HG02885 (cell line): Measurements from ENCODE around the gene PCDHGB2.
A peak's percentile ranks its signal among the peaks of the same experiment; 100 is the strongest.
"Not testable (repeated sequence)": the region's sequence is repeated elsewhere in the genome, so short reads cannot be mapped to it uniquely, and the experiment has no call there.

ENCODE experiments used
- ATAC-seq: cut with Tn5 transposase; IDR thresholded peaks from one replicate; pipeline ENCODE4 v1.9.1; 2021; ENCODE audit warnings: mild to moderate bottlenecking; ENCODE audit not compliant: unreplicated experiment, poor library complexity

The PCDHGB2 gene

DNA sequence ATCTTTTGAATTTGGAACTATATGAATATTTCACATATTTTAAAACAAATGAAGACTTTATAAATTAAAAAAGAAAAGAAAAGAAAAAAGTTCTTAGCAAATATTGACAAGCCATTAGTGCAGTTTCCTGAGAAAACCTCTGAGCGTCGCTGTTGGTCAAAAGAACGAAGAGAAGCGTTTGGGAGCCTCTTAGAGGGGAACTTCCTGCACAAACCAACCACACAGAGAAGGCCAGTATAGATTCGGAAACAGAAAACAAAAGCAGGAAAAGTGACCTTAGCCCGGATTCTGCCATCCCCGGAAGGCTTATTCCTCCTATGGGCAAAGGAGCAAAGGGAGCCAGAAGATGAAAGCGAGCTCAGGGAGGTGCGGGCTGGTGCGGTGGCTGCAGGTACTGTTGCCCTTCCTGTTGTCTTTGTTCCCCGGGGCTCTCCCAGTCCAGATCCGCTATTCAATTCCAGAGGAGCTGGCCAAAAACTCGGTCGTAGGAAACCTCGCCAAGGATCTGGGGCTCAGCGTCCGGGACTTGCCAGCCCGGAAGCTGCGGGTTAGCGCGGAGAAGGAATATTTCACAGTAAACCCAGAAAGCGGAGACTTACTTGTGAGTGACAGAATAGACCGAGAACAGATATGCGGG, at the start of gene PCDHGB2:
Gene PCDHGB2, plus strand, starts transcription at position 205 of the 637 bp plus-strand sequence. Its CDS starts 142 bp downstream, at position 347.
- ATAC-seq, result no peak

DNA sequence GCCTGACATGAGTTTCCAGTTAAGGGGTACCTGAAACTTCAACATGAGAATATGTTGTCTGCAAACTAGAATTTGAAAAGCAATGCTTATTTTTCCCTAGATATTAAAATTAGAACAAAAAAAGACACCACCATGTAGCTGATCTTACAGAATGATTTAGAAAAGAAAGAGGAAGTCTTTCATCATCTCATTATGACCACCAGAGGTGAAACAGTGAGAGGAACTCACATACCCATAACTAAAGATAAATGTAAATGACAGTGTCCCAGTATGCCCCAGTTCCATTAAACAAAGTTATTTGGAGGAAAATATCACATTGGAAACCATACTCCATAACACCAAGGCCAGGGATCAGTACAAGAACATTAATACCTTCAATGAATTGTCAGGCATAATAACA, 46.1 kb upstream of the PCDHGB2 start:
- ATAC-seq, result no peak

DNA sequence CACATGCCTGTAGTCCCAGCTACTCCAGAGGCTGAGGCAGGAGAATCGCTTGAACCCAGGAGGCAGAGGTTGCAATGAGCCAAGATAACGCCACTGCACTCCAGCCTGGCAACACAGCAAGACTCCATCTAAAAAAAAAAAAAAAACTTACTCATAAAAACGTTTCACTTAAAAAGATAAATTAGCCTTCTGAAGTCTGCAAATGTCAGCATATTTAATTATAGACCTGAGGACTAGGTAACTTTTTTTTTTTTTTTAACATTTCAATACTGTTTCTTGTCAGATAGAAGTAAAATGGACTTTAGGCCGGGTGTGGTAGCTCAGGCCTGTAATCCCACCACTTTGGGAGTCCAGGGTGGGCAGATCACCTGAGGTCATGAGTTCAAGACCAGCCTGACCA, 42.8 kb upstream of the PCDHGB2 start:
- not testable (repeated sequence) for ATAC-seq

DNA sequence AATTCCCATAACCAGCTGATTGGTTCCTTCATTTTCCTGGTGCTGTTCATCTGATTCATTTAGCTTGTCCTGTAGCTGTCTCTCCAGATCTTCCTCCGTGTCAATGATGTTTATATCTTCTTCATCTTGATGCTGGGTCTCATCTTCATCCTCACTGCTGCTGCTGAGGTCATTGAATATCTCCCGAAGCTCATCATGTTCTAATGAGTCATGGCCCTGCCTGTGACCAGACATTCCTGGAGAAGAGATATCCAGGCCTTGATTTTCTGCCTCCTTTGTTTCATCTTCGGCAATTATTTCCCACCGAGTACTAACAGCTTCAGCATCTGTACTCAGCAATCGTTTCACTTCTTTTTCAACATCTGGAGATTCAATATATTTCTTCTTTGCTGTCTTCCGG, 40.6 kb upstream of the PCDHGB2 start:
- ATAC-seq, result no peak

DNA sequence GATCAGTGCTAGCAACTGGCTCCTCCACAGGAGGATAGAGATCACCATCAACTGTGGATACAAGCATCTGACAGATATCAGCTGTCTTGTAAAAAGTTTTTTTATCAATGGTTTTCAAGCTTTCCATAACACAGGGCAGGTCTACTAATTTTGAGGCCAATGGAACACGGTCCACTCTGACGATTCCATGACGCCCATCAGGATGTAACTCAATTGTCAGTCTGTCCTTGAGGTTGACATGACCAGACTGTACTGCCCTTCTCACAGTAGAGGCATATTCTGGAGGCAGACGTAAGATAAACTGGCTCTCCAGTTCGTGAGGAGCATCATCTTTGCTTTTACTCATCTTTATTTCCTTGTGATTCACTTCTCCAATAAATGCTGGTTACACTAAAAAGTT, 40.1 kb upstream of the PCDHGB2 start:
- ATAC-seq, result no peak

DNA sequence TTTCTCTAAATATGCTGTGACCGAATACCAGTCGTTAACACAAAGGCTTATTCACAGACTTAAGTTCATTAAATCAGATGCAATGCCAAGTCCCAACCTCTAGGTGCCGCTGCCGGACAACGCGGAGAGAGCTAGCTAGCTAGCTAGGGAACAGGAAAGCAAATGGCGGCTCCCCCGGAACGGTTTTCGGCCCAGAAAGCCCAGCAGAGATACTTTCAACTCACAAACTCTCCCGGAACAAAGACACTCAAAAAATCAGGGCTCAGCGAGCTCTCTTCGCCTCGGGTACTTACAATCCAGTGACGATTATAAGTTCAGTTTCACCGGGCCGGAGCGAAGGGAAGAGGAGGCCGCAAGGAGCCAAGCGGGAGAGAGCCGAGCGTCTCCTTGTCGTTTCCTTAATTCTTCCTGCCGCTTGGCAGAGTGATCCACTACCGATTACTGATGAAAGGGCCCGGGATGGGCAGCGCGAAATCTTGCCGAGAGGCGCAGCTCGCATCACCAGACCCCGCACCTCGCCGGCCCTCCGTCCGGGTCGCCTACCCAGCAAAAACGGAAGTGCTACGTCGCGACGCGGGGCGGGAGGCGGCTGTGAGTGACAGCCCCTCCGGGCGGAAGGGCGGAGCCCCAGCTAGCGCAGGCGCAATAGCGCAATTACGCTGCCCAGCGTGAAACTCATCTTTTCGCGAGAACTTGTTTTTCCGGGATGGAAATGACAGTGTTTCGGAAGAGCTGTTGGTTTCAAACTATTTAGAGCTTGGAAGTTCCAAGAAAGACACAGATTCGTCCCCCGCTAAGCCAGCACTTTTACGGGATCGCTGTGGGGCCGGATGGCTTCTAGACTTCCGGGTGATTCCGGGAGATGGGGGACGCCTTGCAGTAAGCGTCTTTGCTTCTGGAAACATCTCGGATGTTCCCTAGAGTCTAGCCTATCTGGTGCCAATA, 39.3 kb upstream of the PCDHGB2 start, which contains the start of gene TAF7:
Gene TAF7, minus strand, starts transcription at position 560 of the 945 bp plus-strand sequence. CDS start 740 bp downstream, outside the sequence.
- ATAC-seq, result peak; percentile 96

DNA sequence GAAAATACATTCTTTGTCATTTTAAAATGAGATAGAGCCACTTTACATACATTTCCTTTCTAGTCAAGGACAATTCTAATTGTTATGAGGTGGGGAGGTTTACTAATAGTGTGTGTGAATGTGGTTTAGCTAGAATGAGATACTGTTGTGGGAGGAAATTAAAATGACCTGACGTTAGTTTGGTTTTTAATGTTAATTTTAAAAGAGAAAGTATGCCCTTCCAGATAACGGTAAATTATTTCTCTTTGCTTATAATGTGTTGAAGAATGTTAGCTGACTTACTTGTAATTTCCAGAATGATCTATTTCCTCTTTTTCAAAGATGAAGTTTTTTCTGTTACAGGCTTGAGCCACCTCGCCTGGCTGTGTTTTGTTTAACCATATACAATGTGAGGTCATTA, 37.5 kb upstream of the PCDHGB2 start:
- ATAC-seq, result no peak

DNA sequence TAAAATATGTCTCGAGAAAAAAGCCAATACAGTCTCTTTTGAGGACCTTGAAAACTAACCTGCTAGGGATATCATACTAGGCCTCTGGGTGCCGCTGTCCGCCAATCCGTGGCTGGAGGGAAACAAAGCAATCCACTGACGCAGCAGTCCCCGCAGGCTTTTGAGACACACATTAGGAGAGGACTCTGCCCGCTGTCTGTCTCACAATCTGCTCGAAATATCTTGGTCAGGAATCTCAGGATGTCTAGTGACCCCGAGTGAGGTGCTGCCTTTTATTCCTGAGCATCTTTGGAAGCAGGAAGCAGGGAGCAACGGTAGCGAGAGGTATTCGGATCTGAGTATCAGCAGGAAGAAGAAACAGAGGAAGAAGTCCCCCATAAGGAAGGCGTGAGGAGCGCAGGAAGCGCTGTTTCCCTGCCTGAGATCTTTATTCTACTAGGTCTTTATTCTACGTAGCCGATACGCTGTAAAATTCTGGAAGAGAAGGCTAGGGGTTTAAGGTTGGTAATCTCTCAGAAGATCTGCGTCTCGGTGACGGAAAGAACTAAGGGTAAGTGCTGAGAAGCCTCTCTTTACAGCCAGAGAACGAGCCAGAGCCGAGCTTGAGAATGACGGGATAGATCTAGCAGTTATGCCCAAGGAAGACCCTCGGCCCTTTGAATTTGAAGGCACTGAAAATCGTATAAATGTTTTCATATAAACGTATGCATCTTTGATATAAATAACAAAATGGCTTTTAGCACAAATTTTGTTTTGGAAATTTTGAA, 33.5 kb upstream of the PCDHGB2 start:
- peak; percentile 68 for ATAC-seq

DNA sequence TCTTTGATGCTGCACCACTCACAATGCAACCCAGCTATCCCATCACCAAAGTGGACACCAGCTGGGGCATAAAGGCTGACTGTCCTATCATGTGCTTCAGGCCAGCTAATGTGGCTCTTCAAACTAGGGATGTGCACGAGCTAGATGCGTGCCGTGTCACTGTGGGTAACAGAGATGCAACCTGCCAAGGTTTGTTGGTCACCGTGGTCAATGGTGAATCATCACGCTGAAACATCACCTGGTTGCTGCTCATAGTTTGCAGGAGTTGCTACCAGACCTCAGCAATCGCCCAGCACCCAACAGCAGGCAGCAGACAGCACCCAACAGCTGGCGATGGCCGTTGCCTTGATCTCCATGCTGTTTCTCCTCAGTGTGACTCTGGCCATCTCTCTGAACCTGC, 31.6 kb upstream of the PCDHGB2 start:
- ATAC-seq, result no peak

DNA sequence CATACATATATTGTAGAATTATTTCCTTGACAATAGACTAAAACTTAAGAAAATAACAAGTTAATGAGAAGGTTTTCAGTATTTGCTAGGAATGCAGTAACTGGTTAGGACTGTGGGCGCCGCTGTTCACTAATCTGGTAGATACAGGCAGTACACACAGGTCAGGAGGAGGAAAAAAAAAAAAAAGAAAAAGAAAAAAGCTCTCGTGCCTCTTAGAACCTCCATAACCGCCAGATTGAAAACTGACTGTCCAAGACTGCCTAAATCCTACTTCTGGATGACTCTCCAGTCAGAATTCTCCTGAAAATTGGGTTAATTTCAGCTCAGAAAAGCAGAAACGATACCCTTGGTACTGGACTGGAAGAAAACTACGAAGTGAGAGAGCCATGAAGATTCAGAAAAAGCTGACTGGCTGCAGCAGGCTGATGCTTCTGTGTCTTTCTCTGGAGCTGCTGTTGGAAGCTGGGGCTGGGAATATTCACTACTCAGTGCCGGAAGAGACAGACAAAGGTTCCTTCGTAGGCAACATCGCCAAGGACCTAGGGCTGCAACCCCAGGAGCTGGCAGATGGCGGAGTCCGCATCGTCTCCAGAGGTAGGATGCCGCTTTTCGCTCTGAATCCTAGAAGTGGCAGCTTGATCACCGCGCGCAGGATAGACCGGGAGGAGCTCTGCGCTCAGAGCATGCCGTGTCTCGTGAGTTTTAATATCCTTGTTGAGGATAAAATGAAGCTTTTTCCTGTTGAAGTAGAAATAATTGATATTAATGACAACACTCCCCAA, 29.3 kb upstream of the PCDHGB2 start, which contains the start of gene PCDHGA1:
Gene PCDHGA1, plus strand, starts transcription at position 216 of the 782 bp plus-strand sequence.
- peak; percentile 76 for ATAC-seq

DNA sequence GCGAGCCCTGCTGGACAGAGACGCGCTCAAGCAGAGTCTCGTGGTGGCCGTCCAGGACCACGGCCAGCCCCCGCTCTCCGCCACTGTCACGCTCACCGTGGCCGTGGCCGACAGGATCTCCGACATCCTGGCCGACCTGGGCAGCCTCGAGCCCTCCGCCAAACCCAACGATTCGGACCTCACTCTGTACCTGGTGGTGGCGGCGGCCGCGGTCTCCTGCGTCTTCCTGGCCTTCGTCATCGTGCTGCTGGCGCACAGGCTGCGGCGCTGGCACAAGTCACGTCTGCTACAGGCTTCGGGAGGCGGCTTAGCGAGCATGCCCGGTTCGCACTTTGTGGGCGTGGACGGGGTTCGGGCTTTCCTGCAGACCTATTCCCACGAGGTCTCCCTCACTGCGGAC, 27.2 kb upstream of the PCDHGB2 start:
- ATAC-seq, result not testable (repeated sequence)

DNA sequence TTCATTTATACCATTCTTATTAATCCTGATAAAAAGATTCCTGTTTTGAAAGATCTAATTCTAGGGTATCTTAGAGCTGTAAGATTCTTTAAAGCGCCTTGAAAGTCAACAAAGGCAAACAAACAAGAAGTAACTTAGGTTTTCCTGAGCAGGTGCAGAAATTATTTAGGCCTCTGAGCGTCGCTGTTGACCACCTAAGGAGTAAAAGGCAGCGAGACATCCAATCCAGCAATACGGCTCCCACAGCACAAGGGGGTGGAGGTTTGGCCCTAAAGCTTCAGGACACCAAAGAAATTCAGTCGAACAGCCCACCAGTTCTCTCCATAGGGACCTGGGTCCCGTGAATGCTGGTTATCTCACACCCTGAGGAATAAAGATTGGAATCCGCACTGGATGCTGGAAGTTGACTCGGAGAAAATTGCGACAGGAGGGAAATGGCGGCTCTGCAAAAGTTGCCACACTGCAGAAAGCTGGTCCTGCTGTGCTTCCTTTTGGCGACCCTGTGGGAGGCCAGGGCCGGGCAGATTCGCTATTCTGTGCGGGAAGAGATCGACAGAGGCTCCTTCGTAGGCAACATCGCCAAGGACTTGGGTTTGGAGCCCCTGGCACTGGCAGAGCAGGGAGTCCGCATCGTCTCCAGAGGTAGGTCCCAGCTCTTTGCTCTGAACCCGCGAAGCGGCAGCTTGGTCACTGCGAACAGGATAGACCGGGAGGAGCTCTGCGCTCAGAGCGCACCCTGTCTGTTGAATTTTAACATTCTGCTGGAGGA, 21.1 kb upstream of the PCDHGB2 start, which contains the start of gene PCDHGA2:
Gene PCDHGA2, plus strand, starts transcription at position 223 of the 769 bp plus-strand sequence.
- ATAC-seq, result no peak

DNA sequence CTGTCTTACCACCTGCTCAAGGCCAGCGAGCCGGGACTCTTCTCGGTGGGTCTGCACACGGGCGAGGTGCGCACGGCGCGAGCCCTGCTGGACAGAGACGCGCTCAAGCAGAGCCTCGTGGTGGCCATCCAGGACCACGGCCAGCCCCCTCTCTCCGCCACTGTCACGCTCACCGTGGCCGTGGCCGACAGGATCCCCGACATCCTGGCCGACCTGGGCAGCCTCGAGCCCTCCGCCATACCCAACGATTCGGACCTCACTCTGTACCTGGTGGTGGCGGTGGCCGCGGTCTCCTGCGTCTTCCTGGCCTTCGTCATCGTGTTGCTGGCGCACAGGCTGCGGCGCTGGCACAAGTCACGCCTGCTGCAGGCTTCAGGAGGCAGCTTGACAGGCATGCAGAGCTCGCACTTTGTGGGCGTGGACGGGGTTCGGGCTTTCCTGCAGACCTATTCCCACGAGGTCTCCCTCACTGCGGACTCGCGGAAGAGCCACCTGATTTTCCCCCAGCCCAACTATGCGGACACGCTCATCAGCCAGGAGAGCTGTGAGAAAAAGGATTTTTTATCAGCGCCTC, 18.9 kb upstream of the PCDHGB2 start:
- ATAC-seq, result not testable (repeated sequence)

DNA sequence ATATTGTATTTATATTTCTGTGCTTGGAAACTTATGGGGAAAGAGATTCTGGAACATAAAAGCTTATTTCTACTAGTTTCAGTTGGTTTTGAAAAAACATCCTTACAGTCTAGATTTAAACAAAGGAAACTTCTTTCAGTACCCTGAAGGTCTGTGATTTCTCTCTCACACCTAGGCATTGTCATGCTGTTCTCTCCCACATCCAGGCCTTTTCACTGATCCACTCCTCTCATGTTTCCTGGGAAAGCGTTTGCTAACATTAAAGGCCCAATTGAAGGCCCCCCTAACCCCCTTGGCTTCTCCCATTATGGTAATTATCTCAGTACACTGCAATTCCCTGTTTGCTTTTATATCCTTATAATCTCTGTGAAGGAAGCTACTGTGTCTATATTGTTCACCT, 17.0 kb upstream of the PCDHGB2 start:
- no peak for ATAC-seq

DNA sequence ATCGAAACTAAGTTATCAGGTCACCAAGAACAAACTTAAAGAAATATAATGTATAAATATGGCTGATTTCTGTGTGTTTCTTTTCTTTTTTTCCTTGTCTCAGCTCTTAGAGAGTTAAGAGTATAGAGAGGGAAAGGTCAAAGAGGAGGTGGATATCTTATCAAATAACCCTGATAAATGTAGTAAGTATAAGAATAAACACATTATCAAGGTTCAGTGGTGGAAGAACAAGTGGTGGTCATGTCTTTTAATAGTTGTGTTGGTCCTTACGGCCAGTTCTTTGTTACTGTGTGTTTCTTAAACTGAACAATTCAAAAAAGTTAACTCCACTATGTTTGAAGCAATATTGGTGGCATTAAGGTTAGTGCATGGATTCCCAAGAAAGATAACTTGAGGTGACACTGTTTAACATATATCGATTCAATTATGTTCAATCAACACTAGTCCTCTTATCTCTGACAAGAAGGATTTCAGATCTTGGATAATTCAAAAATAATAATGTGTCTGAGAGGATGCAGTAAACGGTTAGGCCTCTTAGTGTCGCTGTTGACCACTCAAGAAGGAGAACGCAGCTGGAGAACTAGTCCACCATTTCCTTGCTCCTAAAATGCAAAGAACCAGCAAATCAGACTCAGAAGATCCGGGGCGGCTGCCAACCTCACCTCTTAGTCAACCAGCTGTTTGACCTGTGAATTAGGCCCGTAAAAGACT, 16.4 kb upstream of the PCDHGB2 start, which contains the start of gene PCDHGA3:
Gene PCDHGA3, plus strand, starts transcription at position 588 of the 711 bp plus-strand sequence. CDS start 205 bp downstream, outside the sequence.
- ATAC-seq, result no peak

DNA sequence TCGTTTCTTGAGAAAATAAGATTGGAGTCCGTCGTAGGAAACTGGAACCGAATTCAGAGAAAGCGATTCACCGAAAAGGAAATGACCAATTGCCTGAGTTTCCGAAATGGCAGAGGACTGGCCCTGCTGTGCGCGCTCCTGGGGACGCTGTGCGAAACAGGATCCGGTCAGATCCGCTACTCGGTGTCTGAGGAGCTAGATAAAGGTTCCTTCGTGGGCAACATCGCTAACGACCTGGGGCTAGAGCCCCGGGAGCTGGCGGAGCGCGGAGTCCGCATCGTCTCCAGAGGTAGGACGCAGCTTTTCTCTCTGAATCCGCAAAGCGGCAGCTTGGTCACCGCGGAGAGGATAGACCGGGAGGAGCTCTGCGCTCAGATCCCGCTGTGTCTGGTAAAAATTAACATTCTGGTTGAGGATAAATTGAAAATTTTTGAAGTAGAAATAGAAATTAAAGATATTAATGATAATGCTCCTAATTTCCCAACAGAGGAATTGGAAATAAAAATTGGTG, 15.8 kb upstream of the PCDHGB2 start:
- ATAC-seq, result no peak

DNA sequence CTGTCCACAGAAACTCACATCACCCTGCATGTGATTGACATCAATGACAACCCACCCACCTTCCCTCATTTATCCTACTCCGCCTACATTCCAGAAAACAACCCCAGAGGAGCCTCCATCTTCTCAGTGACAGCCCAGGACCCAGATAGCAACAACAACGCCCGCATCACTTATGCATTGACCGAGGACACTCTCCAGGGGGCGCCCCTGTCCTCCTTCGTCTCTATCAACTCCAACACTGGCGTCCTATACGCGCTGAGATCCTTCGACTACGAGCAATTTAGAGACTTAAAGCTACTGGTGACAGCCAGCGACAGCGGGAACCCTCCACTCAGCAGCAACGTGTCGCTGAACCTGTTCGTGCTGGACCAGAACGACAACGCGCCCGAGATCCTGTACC, 14.5 kb upstream of the PCDHGB2 start:
- ATAC-seq, result no peak

DNA sequence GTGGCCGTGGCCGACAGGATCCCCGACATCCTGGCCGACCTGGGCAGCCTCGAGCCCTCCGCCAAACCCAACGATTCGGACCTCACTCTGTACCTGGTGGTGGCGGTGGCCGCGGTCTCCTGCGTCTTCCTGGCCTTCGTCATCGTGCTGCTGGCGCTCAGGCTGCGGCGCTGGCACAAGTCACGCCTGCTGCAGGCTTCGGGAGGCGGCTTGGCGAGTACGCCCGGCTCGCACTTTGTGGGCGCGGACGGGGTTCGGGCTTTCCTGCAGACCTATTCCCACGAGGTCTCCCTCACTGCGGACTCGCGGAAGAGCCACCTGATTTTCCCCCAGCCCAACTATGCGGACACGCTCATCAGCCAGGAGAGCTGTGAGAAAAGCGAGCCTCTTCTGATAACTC, 13.8 kb upstream of the PCDHGB2 start:
- not testable (repeated sequence) for ATAC-seq
